NCI-H1092 treated with DMSO at 0.1 percent for 48 hours (cell line): ENCODE results near the gene SF3A1.
A peak's percentile ranks its signal among the peaks of the same experiment; 100 is the strongest.
"Not testable (repeated sequence)": the region's sequence is repeated elsewhere in the genome, so short reads cannot be mapped to it uniquely, and the experiment has no call there.

Experiments
- DNase-seq: peaks from one replicate; lab custom pipeline; 2025; lab: John Stamatoyannopoulos, UW

SF3A1 gene

GRCh38 chr22:30356449-30357235 lies at the start of gene SF3A1, which contains the start of gene CCDC157:
Gene SF3A1, minus strand, starts transcription at chr22:30356894. Its CDS starts 102 bp downstream, at chr22:30356792.
Gene CCDC157, plus strand, starts transcription at chr22:30357007. Its CDS starts 8,994 bp downstream, at chr22:30366001.
- peak; percentile 87 for DNase-seq

GRCh38 chr22:30406400-30406799 lies 49.7 kb upstream of the SF3A1 start:
- DNase-seq = no peak

- DNase-seq = no peak
Observed at GRCh38 chr22:30405731-30406130, 49.0 kb upstream of the SF3A1 start.

- DNase-seq = no peak
Observed at GRCh38 chr22:30404307-30404706, 47.6 kb upstream of the SF3A1 start.

- DNase-seq = not testable (repeated sequence)
Observed at GRCh38 chr22:30402766-30403104, 46.0 kb upstream of the SF3A1 start.

- DNase-seq = no peak
Observed at GRCh38 chr22:30402028-30402765, 45.5 kb upstream of the SF3A1 start.

- not testable (repeated sequence) for DNase-seq
Observed at GRCh38 chr22:30401024-30401423, 44.3 kb upstream of the SF3A1 start.

- no peak for DNase-seq
Observed at GRCh38 chr22:30400159-30400558, 43.5 kb upstream of the SF3A1 start.

- no peak for DNase-seq
Observed at GRCh38 chr22:30399718-30400117, 43.0 kb upstream of the SF3A1 start.

- no peak for DNase-seq
Observed at GRCh38 chr22:30398685-30399680, 42.3 kb upstream of the SF3A1 start.

GRCh38 chr22:30397656-30398635 lies 41.3 kb upstream of the SF3A1 start:
- DNase-seq = no peak

GRCh38 chr22:30396871-30397655 lies 40.4 kb upstream of the SF3A1 start, which contains the start of gene SEC14L2:
Gene SEC14L2, plus strand, starts transcription at chr22:30397018. Its CDS starts 99 bp downstream, at chr22:30397117.
- DNase-seq = peak; percentile 19

- no peak for DNase-seq
Observed at GRCh38 chr22:30393885-30394284, 37.2 kb upstream of the SF3A1 start.

- DNase-seq = no peak
Observed at GRCh38 chr22:30393322-30393680, 36.6 kb upstream of the SF3A1 start.

- DNase-seq = peak; percentile 7
Observed at GRCh38 chr22:30392661-30393321, 36.1 kb upstream of the SF3A1 start.

- DNase-seq = peak; percentile 32
Observed at GRCh38 chr22:30390974-30391691, 34.4 kb upstream of the SF3A1 start.

- peak; percentile 78 for DNase-seq
Observed at GRCh38 chr22:30386960-30387827, 30.5 kb upstream of the SF3A1 start, which contains the start of gene RNF215. Gene RNF215, minus strand, starts transcription at chr22:30387411. Its CDS starts 98 bp downstream, at chr22:30387313.

GRCh38 chr22:30386608-30386959 lies 29.9 kb upstream of the SF3A1 start:
- no peak for DNase-seq
